ENCODE data around the gene FAM20C.

DNA sequence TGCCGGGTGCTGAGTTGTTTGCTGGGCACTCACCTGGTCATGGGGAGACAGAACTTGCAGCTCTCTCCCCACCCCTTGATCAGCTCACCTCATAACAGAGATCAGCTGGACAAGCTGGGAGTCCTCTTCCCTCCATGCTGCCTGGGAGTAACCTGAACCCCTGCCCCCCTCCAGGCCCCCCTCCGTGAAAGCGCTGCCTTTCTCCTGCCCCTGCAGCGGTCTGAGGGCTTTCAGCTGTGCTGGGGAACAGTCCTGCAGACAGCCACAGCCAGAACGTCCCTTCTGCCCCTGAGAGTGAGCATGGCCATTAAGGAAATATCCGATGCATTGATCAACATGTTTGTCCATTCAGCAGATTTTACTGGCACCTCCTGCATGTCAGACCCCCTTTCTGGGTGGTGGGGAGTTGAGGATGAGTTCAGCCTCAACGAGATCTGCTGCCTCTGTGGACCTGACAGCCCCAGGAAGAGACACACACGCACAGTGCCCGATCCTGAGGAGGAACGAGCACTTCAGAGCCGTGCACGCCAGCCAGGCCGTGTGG, 4.5 kb downstream of the FAM20C start:
- TF ChIP-seq, protein P1, sequence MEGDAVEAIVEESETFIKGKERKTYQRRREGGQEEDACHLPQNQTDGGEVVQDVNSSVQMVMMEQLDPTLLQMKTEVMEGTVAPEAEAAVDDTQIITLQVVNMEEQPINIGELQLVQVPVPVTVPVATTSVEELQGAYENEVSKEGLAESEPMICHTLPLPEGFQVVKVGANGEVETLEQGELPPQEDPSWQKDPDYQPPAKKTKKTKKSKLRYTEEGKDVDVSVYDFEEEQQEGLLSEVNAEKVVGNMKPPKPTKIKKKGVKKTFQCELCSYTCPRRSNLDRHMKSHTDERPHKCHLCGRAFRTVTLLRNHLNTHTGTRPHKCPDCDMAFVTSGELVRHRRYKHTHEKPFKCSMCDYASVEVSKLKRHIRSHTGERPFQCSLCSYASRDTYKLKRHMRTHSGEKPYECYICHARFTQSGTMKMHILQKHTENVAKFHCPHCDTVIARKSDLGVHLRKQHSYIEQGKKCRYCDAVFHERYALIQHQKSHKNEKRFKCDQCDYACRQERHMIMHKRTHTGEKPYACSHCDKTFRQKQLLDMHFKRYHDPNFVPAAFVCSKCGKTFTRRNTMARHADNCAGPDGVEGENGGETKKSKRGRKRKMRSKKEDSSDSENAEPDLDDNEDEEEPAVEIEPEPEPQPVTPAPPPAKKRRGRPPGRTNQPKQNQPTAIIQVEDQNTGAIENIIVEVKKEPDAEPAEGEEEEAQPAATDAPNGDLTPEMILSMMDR (conservative IDR thresholded peaks at IDR 0.05; ENCODE audit: low read depth, low read length), result no peak
- no peak for TF ChIP-seq EZH2 (IDR thresholded peaks at IDR 0.05; ENCODE audit: borderline replicate concordance, low read depth, low read length, poor library complexity, severe bottlenecking)

Data from A673 (cell line).